Measurements from ENCODE around the gene NAPEPLD.
"Not testable (repeated sequence)": the region's sequence is repeated elsewhere in the genome, so short reads cannot be mapped to it uniquely, and the experiment has no call there.

The NAPEPLD gene

GRCh38 chr7:103106005-103106702 is 42.7 kb downstream of the NAPEPLD start:
- no peak for DNase-seq

- DNase-seq: no peak
Measured at GRCh38 chr7:103101543-103101942, 47.4 kb downstream of the NAPEPLD start.

- DNase-seq: no peak
Measured at GRCh38 chr7:103100348-103100747, 48.6 kb downstream of the NAPEPLD start.

- DNase-seq: no peak
Measured at GRCh38 chr7:103097041-103097440, 51.9 kb downstream of the NAPEPLD start.

- not testable (repeated sequence) for DNase-seq
Measured at GRCh38 chr7:103095558-103095957, 53.3 kb downstream of the NAPEPLD start.

- DNase-seq: no peak
Measured at GRCh38 chr7:103094102-103094501, 54.8 kb downstream of the NAPEPLD start.

- DNase-seq: no peak
Measured at GRCh38 chr7:103093429-103093828, 55.5 kb downstream of the NAPEPLD start.

- not testable (repeated sequence) for DNase-seq
Measured at GRCh38 chr7:103092321-103092720, 56.6 kb downstream of the NAPEPLD start.

GRCh38 chr7:103083210-103083609 is 65.7 kb downstream of the NAPEPLD start:
- DNase-seq: no peak

GRCh38 chr7:103082497-103082896 is 66.4 kb downstream of the NAPEPLD start:
- DNase-seq: no peak

GRCh38 chr7:103080923-103081322 is 68.0 kb downstream of the NAPEPLD start:
- no peak for DNase-seq

- DNase-seq: no peak
Measured at GRCh38 chr7:103079836-103080235, 69.1 kb downstream of the NAPEPLD start.

GRCh38 chr7:103078226-103078625 is 70.7 kb downstream of the NAPEPLD start:
- not testable (repeated sequence) for DNase-seq

- no peak for DNase-seq
Measured at GRCh38 chr7:103077318-103077717, 71.6 kb downstream of the NAPEPLD start.

GRCh38 chr7:103076764-103077163 is 72.1 kb downstream of the NAPEPLD start:
- DNase-seq: no peak

- DNase-seq: no peak
Measured at GRCh38 chr7:103075337-103075918, 73.5 kb downstream of the NAPEPLD start.

GRCh38 chr7:103074519-103075336 is 74.2 kb downstream of the NAPEPLD start, which contains the start of the genes ARMC10 and FBXL13:
Gene ARMC10, plus strand, starts transcription at chr7:103075140. Its CDS starts 133 bp downstream, at chr7:103075273.
Gene FBXL13, minus strand, starts transcription at chr7:103074796.
- DNase-seq: peak; percentile 24 to 72

- DNase-seq: no peak
Measured at GRCh38 chr7:103073989-103074518, 74.8 kb downstream of the NAPEPLD start.

GRCh38 chr7:103071000-103071399 is 77.9 kb downstream of the NAPEPLD start:
- no peak for DNase-seq

GRCh38 chr7:103068414-103069403 is 80.2 kb downstream of the NAPEPLD start:
- no peak for DNase-seq

- DNase-seq: no peak
Measured at GRCh38 chr7:103065667-103066066, 83.2 kb downstream of the NAPEPLD start.

GRCh38 chr7:103063895-103064294 is 85.0 kb downstream of the NAPEPLD start:
- DNase-seq: no peak

All from cerebellar nuclear complex (tissue), 1 donor.